ENCODE results near the gene LRRC25. TPM values are rescaled to one million over a fixed set of nuclear protein-coding genes. Genes with fewer than 3 reads are reported as not detected.

The LRRC25 gene
- total RNA-seq, 1 donor from 2014 or later = not detected

- peak; percentile 83 for DNase-seq (ENCODE audit: low spot score)
- H3K36me3 Mint-ChIP-seq (ENCODE audit: low read depth, unreplicated experiment) = no peaks in the 10 kb centered on the region
- no peaks in the 10 kb centered on the region for H3K9me3 Mint-ChIP-seq (ENCODE audit: unreplicated experiment)
- peaks cover 7% of the 10 kb centered on the region for H3K27me3 Mint-ChIP-seq (ENCODE audit: unreplicated experiment)
- H3K4me1 Mint-ChIP-seq (ENCODE audit: unreplicated experiment) = peaks cover 2% of the 10 kb centered on the region
- no peak for TF ChIP-seq CTCF (IDR thresholded peaks at IDR 0.05; ENCODE audit: unreplicated experiment)
- no peak overlapping the region for H3K27ac Mint-ChIP-seq (ENCODE audit: unreplicated experiment)
- H3K4me3 Mint-ChIP-seq (ENCODE audit: unreplicated experiment) = no peak overlapping the region
Observed at GRCh38 chr19:18428787-18429674, 31.6 kb upstream of the LRRC25 start.

GRCh38 chr19:18428173-18428786, 30.9 kb upstream of the LRRC25 start:
- TF ChIP-seq CTCF (IDR thresholded peaks at IDR 0.05; ENCODE audit: unreplicated experiment) = peak; percentile 12
- peaks cover 4% of the 10 kb centered on the region for H3K4me1 Mint-ChIP-seq (ENCODE audit: unreplicated experiment)

GRCh38 chr19:18427743-18428113, 30.3 kb upstream of the LRRC25 start:
- no peaks in the 10 kb centered on the region for H3K36me3 Mint-ChIP-seq (ENCODE audit: low read depth, unreplicated experiment)
- H3K4me3 Mint-ChIP-seq (ENCODE audit: unreplicated experiment) = no peak overlapping the region
- H3K4me1 Mint-ChIP-seq (ENCODE audit: unreplicated experiment) = peaks cover 4% of the 10 kb centered on the region
- no peak overlapping the region for H3K27ac Mint-ChIP-seq (ENCODE audit: unreplicated experiment)
- peaks cover 10% of the 10 kb centered on the region for H3K27me3 Mint-ChIP-seq (ENCODE audit: unreplicated experiment)
- no peak for DNase-seq (ENCODE audit: low spot score)
- H3K9me3 Mint-ChIP-seq (ENCODE audit: unreplicated experiment) = no peaks in the 10 kb centered on the region
- no peak for TF ChIP-seq CTCF (IDR thresholded peaks at IDR 0.05; ENCODE audit: unreplicated experiment)

More at GRCh38 chr19:18428173-18428786, 30.9 kb upstream of the LRRC25 start:
- H3K9me3 Mint-ChIP-seq (ENCODE audit: unreplicated experiment) = no peaks in the 10 kb centered on the region
- no peak overlapping the region for H3K27ac Mint-ChIP-seq (ENCODE audit: unreplicated experiment)
- no peak overlapping the region for H3K4me3 Mint-ChIP-seq (ENCODE audit: unreplicated experiment)
- no peak for DNase-seq (ENCODE audit: low spot score)
- no peaks in the 10 kb centered on the region for H3K36me3 Mint-ChIP-seq (ENCODE audit: low read depth, unreplicated experiment)
- H3K27me3 Mint-ChIP-seq (ENCODE audit: unreplicated experiment) = peaks cover 9% of the 10 kb centered on the region

GRCh38 chr19:18427080-18427742, 29.8 kb upstream of the LRRC25 start:
- H3K4me1 Mint-ChIP-seq (ENCODE audit: unreplicated experiment) = peaks cover 4% of the 10 kb centered on the region
- no peak overlapping the region for H3K4me3 Mint-ChIP-seq (ENCODE audit: unreplicated experiment)
- H3K27me3 Mint-ChIP-seq (ENCODE audit: unreplicated experiment) = peaks cover 12% of the 10 kb centered on the region
- TF ChIP-seq CTCF (IDR thresholded peaks at IDR 0.05; ENCODE audit: unreplicated experiment) = no peak
- H3K9me3 Mint-ChIP-seq (ENCODE audit: unreplicated experiment) = no peaks in the 10 kb centered on the region
- H3K27ac Mint-ChIP-seq (ENCODE audit: unreplicated experiment) = no peak overlapping the region
- DNase-seq (ENCODE audit: low spot score) = no peak
- H3K36me3 Mint-ChIP-seq (ENCODE audit: low read depth, unreplicated experiment) = no peaks in the 10 kb centered on the region
